ENCODE measurements around the gene GTPBP10.

DNA sequence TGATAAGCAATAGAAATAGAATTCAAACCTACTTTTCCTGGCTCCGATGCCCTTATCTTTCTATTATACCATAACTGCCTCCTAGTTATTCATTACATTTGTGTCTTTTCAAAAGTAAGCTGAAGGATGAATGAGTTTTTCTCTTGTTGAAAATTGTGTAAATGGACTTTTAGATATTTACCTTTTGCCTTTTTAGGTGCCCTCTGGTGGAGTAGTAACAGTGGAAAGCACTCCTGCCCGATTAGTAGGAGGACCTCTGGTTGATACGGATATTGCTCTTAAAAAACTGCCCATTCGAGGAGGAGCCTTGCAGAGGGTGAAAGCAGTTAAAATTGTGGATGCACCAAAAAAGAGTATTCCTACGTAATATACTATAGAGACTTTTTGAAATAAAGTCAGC lies 36.6 kb upstream of the GTPBP10 start:
- TF ChIP-seq, protein P1, sequence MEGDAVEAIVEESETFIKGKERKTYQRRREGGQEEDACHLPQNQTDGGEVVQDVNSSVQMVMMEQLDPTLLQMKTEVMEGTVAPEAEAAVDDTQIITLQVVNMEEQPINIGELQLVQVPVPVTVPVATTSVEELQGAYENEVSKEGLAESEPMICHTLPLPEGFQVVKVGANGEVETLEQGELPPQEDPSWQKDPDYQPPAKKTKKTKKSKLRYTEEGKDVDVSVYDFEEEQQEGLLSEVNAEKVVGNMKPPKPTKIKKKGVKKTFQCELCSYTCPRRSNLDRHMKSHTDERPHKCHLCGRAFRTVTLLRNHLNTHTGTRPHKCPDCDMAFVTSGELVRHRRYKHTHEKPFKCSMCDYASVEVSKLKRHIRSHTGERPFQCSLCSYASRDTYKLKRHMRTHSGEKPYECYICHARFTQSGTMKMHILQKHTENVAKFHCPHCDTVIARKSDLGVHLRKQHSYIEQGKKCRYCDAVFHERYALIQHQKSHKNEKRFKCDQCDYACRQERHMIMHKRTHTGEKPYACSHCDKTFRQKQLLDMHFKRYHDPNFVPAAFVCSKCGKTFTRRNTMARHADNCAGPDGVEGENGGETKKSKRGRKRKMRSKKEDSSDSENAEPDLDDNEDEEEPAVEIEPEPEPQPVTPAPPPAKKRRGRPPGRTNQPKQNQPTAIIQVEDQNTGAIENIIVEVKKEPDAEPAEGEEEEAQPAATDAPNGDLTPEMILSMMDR (IDR thresholded peaks at IDR 0.05 in 2 of 3, conservative IDR thresholded peaks at IDR 0.05 in 1 of 3; ENCODE audit: insufficient read depth in 2 of 3, low read depth in 1 of 3, low read length in 3 of 3): no peak
- TF ChIP-seq, protein P2, sequence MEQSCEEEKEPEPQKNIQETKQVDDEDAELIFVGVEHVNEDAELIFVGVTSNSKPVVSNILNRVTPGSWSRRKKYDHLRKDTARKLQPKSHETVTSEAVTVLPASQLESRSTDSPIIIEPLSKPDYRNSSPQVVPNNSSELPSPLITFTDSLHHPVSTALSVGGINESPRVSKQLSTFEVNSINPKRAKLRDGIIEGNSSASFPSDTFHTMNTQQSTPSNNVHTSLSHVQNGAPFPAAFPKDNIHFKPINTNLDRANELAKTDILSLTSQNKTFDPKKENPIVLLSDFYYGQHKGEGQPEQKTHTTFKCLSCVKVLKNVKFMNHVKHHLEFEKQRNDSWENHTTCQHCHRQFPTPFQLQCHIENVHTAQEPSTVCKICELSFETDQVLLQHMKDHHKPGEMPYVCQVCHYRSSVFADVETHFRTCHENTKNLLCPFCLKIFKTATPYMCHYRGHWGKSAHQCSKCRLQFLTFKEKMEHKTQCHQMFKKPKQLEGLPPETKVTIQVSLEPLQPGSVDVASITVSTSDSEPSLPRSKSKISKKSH (CRISPR knock-in tag; IDR thresholded peaks at IDR 0.05): no peak
